Measurements from ENCODE around the gene LHX6. TPM values are rescaled to one million over a fixed set of nuclear protein-coding genes. Genes with fewer than 3 reads are reported as not detected.

LHX6 gene
- total RNA-seq, 1 experiment from 2014 or later: 4.1 TPM

- H3K4me2 ChIP-seq (ENCODE audit: low read length): no peak overlapping the region
- no peaks in the 10 kb centered on the region for H3K27me3 ChIP-seq (ENCODE audit: insufficient read depth, low read length)
- TF ChIP-seq, protein P1, sequence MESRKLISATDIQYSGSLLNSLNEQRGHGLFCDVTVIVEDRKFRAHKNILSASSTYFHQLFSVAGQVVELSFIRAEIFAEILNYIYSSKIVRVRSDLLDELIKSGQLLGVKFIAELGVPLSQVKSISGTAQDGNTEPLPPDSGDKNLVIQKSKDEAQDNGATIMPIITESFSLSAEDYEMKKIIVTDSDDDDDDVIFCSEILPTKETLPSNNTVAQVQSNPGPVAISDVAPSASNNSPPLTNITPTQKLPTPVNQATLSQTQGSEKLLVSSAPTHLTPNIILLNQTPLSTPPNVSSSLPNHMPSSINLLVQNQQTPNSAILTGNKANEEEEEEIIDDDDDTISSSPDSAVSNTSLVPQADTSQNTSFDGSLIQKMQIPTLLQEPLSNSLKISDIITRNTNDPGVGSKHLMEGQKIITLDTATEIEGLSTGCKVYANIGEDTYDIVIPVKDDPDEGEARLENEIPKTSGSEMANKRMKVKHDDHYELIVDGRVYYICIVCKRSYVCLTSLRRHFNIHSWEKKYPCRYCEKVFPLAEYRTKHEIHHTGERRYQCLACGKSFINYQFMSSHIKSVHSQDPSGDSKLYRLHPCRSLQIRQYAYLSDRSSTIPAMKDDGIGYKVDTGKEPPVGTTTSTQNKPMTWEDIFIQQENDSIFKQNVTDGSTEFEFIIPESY (IDR thresholded peaks at IDR 0.05; ENCODE audit: extremely low read depth, insufficient replicate concordance, low read length): no peak
- TF ChIP-seq, protein P2, sequence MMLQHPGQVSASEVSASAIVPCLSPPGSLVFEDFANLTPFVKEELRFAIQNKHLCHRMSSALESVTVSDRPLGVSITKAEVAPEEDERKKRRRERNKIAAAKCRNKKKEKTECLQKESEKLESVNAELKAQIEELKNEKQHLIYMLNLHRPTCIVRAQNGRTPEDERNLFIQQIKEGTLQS (IDR thresholded peaks at IDR 0.05): no peak
- TF ChIP-seq SRF (IDR thresholded peaks at IDR 0.05; ENCODE audit: low read depth) (no peak), POLR2AphosphoS5 (IDR thresholded peaks at IDR 0.05; ENCODE audit: low read depth, low read length) (no peak), ELF1 (IDR thresholded peaks at IDR 0.05; ENCODE audit: borderline replicate concordance, low read depth) (no peak), ZNF274 (IDR thresholded peaks at IDR 0.05; ENCODE audit: low read depth, low read length) (no peak), SIN3A (IDR thresholded peaks at IDR 0.05; ENCODE audit: low read depth) (no peak), ZFX (IDR thresholded peaks at IDR 0.05) (no peak), CEBPB (IDR thresholded peaks at IDR 0.05; ENCODE audit: low read depth) (no peak), EZH2 (IDR thresholded peaks at IDR 0.05) (no peak), CBX3 (IDR thresholded peaks at IDR 0.05; ENCODE audit: low read depth) (no peak), YY1 (IDR thresholded peaks at IDR 0.05; ENCODE audit: extremely low read depth, insufficient replicate concordance, low read depth, low read length) (no peak), EZH2phosphoT487 (IDR thresholded peaks at IDR 0.05; ENCODE audit: borderline replicate concordance) (no peak), TCF7L2 (IDR thresholded peaks at IDR 0.05; ENCODE audit: borderline replicate concordance, extremely low read depth, insufficient read depth, insufficient read length) (no peak)
- TF ChIP-seq, protein P3, sequence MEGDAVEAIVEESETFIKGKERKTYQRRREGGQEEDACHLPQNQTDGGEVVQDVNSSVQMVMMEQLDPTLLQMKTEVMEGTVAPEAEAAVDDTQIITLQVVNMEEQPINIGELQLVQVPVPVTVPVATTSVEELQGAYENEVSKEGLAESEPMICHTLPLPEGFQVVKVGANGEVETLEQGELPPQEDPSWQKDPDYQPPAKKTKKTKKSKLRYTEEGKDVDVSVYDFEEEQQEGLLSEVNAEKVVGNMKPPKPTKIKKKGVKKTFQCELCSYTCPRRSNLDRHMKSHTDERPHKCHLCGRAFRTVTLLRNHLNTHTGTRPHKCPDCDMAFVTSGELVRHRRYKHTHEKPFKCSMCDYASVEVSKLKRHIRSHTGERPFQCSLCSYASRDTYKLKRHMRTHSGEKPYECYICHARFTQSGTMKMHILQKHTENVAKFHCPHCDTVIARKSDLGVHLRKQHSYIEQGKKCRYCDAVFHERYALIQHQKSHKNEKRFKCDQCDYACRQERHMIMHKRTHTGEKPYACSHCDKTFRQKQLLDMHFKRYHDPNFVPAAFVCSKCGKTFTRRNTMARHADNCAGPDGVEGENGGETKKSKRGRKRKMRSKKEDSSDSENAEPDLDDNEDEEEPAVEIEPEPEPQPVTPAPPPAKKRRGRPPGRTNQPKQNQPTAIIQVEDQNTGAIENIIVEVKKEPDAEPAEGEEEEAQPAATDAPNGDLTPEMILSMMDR (IDR thresholded peaks at IDR 0.05 in 2 of 3, conservative IDR thresholded peaks at IDR 0.05 in 1 of 3; ENCODE audit: borderline replicate concordance in 1 of 3, insufficient read depth in 1 of 3, low read depth in 2 of 3, low read length in 2 of 3): no peak
- TF ChIP-seq, protein P4, sequence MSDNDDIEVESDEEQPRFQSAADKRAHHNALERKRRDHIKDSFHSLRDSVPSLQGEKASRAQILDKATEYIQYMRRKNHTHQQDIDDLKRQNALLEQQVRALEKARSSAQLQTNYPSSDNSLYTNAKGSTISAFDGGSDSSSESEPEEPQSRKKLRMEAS (IDR thresholded peaks at IDR 0.05): no peak
- no peak overlapping the region for H3K4me3 ChIP-seq (replicated peaks in 1 of 2; ENCODE audit: low read depth in 1 of 2, low read length in 2 of 2)
- no peaks in the 10 kb centered on the region for H3K9me2 ChIP-seq (ENCODE audit: insufficient read depth)
- no peaks in the 10 kb centered on the region for H4K20me1 ChIP-seq (ENCODE audit: insufficient read depth)
- no peaks in the 10 kb centered on the region for H3K9me3 ChIP-seq (ENCODE audit: control insufficient read depth in 1 of 2, insufficient read depth in 1 of 2, low read depth in 1 of 2, low read length in 2 of 2)
- DNase-seq (ENCODE audit: low read depth, low spot score) (no peak), ATAC-seq (no peak)
- BruUV-seq (replicated peaks): no TSS peak
- no peak overlapping the region for H2AFZ ChIP-seq (ENCODE audit: low read depth, low read length, poor library complexity, severe bottlenecking)
- no peak overlapping the region for H3K27ac ChIP-seq (ENCODE audit: low read depth, low read length)
- H3K79me2 ChIP-seq (ENCODE audit: insufficient read depth, low read length): no peaks in the 10 kb centered on the region
- no peak overlapping the region for H3K9ac ChIP-seq (ENCODE audit: low read length)
- peaks cover 0 to 7% of the 10 kb centered on the region in 2 experiments; a peak in 1 of 4 replicates for H3K4me1 ChIP-seq (ENCODE audit: control insufficient read depth in 1 of 2, insufficient read depth in 2 of 2, low read length in 2 of 2)
- intact Hi-C loops (cut with micrococcal nuclease): no loop called here
- RAD21 ChIA-PET (ENCODE audit: low non-redundant PET in 1 of 2, low total read pairs in 2 of 2, uncharacterized antibody in 2 of 2, unreplicated experiment in 2 of 2): no interaction called here
- POLR2A ChIA-PET: no interaction called here
- CTCF ChIA-PET: no interaction called here
- H3K36me3 ChIP-seq (ENCODE audit: control insufficient read depth in 1 of 2, insufficient read depth in 2 of 2, low read length in 2 of 2): no peaks in the 10 kb centered on the region
These were observed 7.5 kb downstream of the LHX6 start for GRCh38 chr9:122221183-122221811.
